HepG2 (cell line): ENCODE results near the gene PPRC1. TPM values are rescaled to one million over a fixed set of nuclear protein-coding genes. Genes with fewer than 3 reads are reported as not detected.

Experiments
- ATAC-seq: fragments of 200-7000 bp; cut with Tn5 transposase; 3 replicates; pipeline ENCODE4 v1.9.1; 2020; ENCODE audit warnings: mild to moderate bottlenecking, moderate library complexity
- BruUV-seq: library from RNA; stranded (reverse); fragments of 400-500 nt; replicated peaks from 2 replicates; lab custom pipeline; 2021; lab: Mats Ljungman, UMichigan
- CTCF ChIA-PET: fragments of 300-600 bp; formaldehyde crosslinking; extraction: SDS; loops from one replicate; lab custom pipeline; 2021; ENCODE audit warnings: low total read pairs, inconsistent platforms, low intra/inter-chr PET ratio; lab: Yijun Ruan, JAX
- POLR2A ChIA-PET: fragments of 350-600 bp; sonication (Branson Sonifier 250); formaldehyde crosslinking; loops from one replicate; lab custom pipeline; 2020; ENCODE audit warnings: antibody characterized with exemption, inconsistent platforms; lab: Yijun Ruan, JAX
- DNase-seq: peaks from one replicate; pipeline ENCODE4 v3.0.0-alpha.2; 2015; ENCODE audit warnings: low spot score
- FAIRE-seq: peaks from 3 replicates; lab custom pipeline; 2011; peaks lifted over from hg19 to GRCh38; lab: Jason Lieb, UNC
- H2AFZ ChIP-seq: one replicate; pipeline ENCODE4 v1.6.1; 2011; ENCODE audit warnings: low read length, inconsistent platforms
- H3K27ac ChIP-seq: fragments of 300-600 bp; 3 replicates; pipeline ENCODE4 v1.8.0; 2011; ENCODE audit warnings: mixed run types, mild to moderate bottlenecking, mixed read lengths, low read length, inconsistent platforms; ENCODE audit not compliant: insufficient read depth; ENCODE audit errors: extremely low read length
- H3K27me3 ChIP-seq, 2 experiments: fragments of 200-600 bp in 1 of 2; 2 replicates in 1 of 2; 3 replicates in 1 of 2; pipeline versions ENCODE4 v1.6.0 to v1.8.0; 2011; ENCODE audit warnings: low read length in 2 of 2, mild to moderate bottlenecking in 2 of 2, moderate library complexity in 2 of 2, inconsistent platforms in 1 of 2; ENCODE audit not compliant: insufficient read depth in 2 of 2, control insufficient read depth in 1 of 2
- H3K36me3 ChIP-seq, 2 experiments: fragments of 200-600 bp in 1 of 2; replicated peaks in 1 of 2; 2 replicates in 1 of 2; 3 replicates in 1 of 2; pipeline versions ENCODE4 v1.5.1 to v1.8.0; 2011; ENCODE audit warnings: low read length in 2 of 2, inconsistent platforms in 1 of 2; ENCODE audit not compliant: insufficient read depth in 2 of 2, control insufficient read depth in 1 of 2
- H3K4me1 ChIP-seq: 2 replicates; pipeline ENCODE4 v1.5.1; 2012; ENCODE audit warnings: low read length, inconsistent platforms; ENCODE audit not compliant: insufficient read depth
- H3K4me2 ChIP-seq: 2 replicates; pipeline ENCODE4 v1.6.0; 2011; ENCODE audit warnings: low read depth, low read length, inconsistent platforms
- H3K4me3 ChIP-seq, 3 experiments: fragments of 200-600 bp in 1 of 3; sonication (generic), shearing (Covaris generic) in 1 of 3; replicated peaks in 1 of 3; 2 replicates each; pipeline ENCODE4 v1.5.1; 2011 to 2016; ENCODE audit warnings: low read length in 3 of 3, inconsistent platforms in 2 of 3, low read depth in 2 of 3, mild to moderate bottlenecking in 2 of 3, control low read depth in 1 of 3, mixed read lengths in 1 of 3; ENCODE audit not compliant: insufficient read depth in 1 of 3
- H3K79me2 ChIP-seq: one replicate; pipeline ENCODE4 v1.6.1; 2011; ENCODE audit warnings: low read length, inconsistent platforms; ENCODE audit not compliant: insufficient read depth
- H3K9ac ChIP-seq: 2 replicates; pipeline ENCODE4 v1.6.0; 2011; ENCODE audit warnings: mild to moderate bottlenecking, low read depth, low read length, inconsistent platforms; ENCODE audit not compliant: insufficient read depth
- H3K9me3 ChIP-seq: 2 replicates; pipeline ENCODE4 v1.5.1; 2012; ENCODE audit warnings: mild to moderate bottlenecking, low read length
- H4K20me1 ChIP-seq: 2 replicates; pipeline ENCODE4 v1.6.0; 2011; ENCODE audit warnings: inconsistent platforms, mild to moderate bottlenecking, low read length, moderate library complexity; ENCODE audit not compliant: insufficient read depth
- DNMT1 ChIP-seq: sonication (generic); formaldehyde crosslinking; IDR thresholded peaks from 2 replicates; pipeline ENCODE4 v1.5.1; 2020; ENCODE audit warnings: mild to moderate bottlenecking, missing genetic modification reagents
- EEA1 ChIP-seq: sonication (generic); formaldehyde crosslinking; IDR thresholded peaks from 2 replicates; pipeline ENCODE4 v1.5.1; 2020; ENCODE audit warnings: mild to moderate bottlenecking, missing genetic modification reagents, borderline replicate concordance
- ZKSCAN5 ChIP-seq: sonication (generic); formaldehyde crosslinking; IDR thresholded peaks from 2 replicates; pipeline ENCODE4 v1.5.1; 2020; ENCODE audit warnings: mild to moderate bottlenecking, missing genetic modification reagents
- ZZZ3 ChIP-seq: sonication (generic); formaldehyde crosslinking; IDR thresholded peaks from 2 replicates; pipeline ENCODE4 v1.4.0; 2020; ENCODE audit warnings: missing genetic modification reagents, mild to moderate bottlenecking, borderline replicate concordance
- WGBS: methylation state at CpG from one replicate; pipeline ENCODE4 v1.1.6; 2017; ENCODE audit warnings: low lambda C conversion rate; 5-methylcytosine and 5-hydroxymethylcytosine counted together
- in situ Hi-C: cut with HindIII; loops from 2 replicates; pipeline ENCODE4 v1.10.0; 2017; ENCODE audit warnings: low pct_unique_long_range_greater_than_20kb; ENCODE audit not compliant: extremely low pct_ligation_motif_present
- intact Hi-C: fragments of 100-400 bp; cut with micrococcal nuclease; formaldehyde crosslinking; loops from one replicate; pipeline ENCODE4 v1.10.0; 2022; ENCODE audit not compliant: unreplicated experiment
- polyA plus RNA-seq, 8 experiments: library from polyadenylated mRNA; depleted of rRNA in 3 of 8; stranded (reverse) in 7 of 8; unstranded in 1 of 8; fragments of >200 nt; fragmentation: Illumina TruSeq in 4 of 8; extraction: Trizol in 4 of 8; gene quantifications; 2 replicates each; pipeline versions ENCODE4 v1.2.1 to v1.2.3, GENCODE V29; 2011 to 2016; ENCODE audit warnings: low read depth in 4 of 8, missing spikeins in 1 of 8, mixed read lengths in 1 of 8; ENCODE audit not compliant: insufficient read depth in 1 of 8
- total RNA-seq, 5 experiments: library from RNA; depleted of rRNA; stranded (reverse); fragments of >200 nt; fragmentation: Illumina TruSeq; extraction: Trizol; gene quantifications; 2 replicates each; pipeline ENCODE4 v1.2.3, GENCODE V29; 2016; ENCODE audit warnings: low read depth in 1 of 5
- TF ChIP-seq, protein P1 (sequence below): sonication (generic); formaldehyde crosslinking; IDR thresholded peaks from 2 replicates; pipeline ENCODE4 v1.5.0; 2020; ENCODE audit warnings: mild to moderate bottlenecking, missing genetic modification reagents, borderline replicate concordance
- TF ChIP-seq, protein P2 (sequence below): IDR thresholded peaks from 2 replicates; pipeline ENCODE4 v1.6.1; 2018; ENCODE audit warnings: missing genetic modification reagents, mild to moderate bottlenecking, missing compliant biosample characterization

Gene PPRC1
- total and polyA plus RNA-seq, 2 of the 13 experiments (the other 11 are each of a cell fraction or from before 2014, with no cell fraction given), result 18.7 to 24.2 TPM

DNA sequence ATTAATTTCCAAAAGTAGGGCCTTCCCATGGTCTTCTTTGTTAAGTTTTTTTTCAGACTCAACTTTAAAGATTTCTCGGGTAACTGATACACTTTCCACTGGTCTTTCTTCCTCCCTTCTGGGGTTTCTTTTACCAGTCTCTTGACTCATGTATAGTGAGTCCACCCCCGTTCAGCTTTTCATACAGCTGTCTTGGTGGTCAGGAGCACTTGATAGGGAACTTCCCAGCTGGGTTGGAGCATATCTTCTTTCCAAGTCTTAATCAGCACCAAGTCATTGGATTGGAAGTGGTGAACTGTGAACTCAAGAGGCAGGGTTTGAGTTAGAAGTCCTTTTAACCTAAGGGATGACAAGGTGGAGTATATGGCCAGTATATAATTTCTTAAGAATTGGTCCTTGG lies 64.1 kb downstream of the PPRC1 start:
- H3K36me3 ChIP-seq, result no peaks in the 10 kb centered on the region
- DNase-seq (no peak), FAIRE-seq (no peak), ATAC-seq (no peak)
- H3K27ac ChIP-seq, result no peak overlapping the region
- POLR2A ChIA-PET, result no interaction called here
- WGBS, result 19% methylated on average over 2 of the region's 2 CpGs
- no peak overlapping the region for H3K4me2 ChIP-seq
- CTCF ChIA-PET, result no interaction called here
- in situ Hi-C loops, result no loop called here
- H4K20me1 ChIP-seq, result no peaks in the 10 kb centered on the region
- 0 out of 2 replicates have a peak, but pooled peaks cover 4% of the 10 kb centered on the region for H3K4me1 ChIP-seq
- peaks cover 9% of the 10 kb centered on the region for H3K9me3 ChIP-seq
- intact Hi-C loops, result no loop called here
- H3K79me2 ChIP-seq, result no peaks in the 10 kb centered on the region
- H3K9ac ChIP-seq, result no peak overlapping the region
- TF ChIP-seq EEA1 (CRISPR knock-in tag), result no peak
- no peak for TF ChIP-seq ZZZ3 (CRISPR knock-in tag)
- TF ChIP-seq, protein P1, sequence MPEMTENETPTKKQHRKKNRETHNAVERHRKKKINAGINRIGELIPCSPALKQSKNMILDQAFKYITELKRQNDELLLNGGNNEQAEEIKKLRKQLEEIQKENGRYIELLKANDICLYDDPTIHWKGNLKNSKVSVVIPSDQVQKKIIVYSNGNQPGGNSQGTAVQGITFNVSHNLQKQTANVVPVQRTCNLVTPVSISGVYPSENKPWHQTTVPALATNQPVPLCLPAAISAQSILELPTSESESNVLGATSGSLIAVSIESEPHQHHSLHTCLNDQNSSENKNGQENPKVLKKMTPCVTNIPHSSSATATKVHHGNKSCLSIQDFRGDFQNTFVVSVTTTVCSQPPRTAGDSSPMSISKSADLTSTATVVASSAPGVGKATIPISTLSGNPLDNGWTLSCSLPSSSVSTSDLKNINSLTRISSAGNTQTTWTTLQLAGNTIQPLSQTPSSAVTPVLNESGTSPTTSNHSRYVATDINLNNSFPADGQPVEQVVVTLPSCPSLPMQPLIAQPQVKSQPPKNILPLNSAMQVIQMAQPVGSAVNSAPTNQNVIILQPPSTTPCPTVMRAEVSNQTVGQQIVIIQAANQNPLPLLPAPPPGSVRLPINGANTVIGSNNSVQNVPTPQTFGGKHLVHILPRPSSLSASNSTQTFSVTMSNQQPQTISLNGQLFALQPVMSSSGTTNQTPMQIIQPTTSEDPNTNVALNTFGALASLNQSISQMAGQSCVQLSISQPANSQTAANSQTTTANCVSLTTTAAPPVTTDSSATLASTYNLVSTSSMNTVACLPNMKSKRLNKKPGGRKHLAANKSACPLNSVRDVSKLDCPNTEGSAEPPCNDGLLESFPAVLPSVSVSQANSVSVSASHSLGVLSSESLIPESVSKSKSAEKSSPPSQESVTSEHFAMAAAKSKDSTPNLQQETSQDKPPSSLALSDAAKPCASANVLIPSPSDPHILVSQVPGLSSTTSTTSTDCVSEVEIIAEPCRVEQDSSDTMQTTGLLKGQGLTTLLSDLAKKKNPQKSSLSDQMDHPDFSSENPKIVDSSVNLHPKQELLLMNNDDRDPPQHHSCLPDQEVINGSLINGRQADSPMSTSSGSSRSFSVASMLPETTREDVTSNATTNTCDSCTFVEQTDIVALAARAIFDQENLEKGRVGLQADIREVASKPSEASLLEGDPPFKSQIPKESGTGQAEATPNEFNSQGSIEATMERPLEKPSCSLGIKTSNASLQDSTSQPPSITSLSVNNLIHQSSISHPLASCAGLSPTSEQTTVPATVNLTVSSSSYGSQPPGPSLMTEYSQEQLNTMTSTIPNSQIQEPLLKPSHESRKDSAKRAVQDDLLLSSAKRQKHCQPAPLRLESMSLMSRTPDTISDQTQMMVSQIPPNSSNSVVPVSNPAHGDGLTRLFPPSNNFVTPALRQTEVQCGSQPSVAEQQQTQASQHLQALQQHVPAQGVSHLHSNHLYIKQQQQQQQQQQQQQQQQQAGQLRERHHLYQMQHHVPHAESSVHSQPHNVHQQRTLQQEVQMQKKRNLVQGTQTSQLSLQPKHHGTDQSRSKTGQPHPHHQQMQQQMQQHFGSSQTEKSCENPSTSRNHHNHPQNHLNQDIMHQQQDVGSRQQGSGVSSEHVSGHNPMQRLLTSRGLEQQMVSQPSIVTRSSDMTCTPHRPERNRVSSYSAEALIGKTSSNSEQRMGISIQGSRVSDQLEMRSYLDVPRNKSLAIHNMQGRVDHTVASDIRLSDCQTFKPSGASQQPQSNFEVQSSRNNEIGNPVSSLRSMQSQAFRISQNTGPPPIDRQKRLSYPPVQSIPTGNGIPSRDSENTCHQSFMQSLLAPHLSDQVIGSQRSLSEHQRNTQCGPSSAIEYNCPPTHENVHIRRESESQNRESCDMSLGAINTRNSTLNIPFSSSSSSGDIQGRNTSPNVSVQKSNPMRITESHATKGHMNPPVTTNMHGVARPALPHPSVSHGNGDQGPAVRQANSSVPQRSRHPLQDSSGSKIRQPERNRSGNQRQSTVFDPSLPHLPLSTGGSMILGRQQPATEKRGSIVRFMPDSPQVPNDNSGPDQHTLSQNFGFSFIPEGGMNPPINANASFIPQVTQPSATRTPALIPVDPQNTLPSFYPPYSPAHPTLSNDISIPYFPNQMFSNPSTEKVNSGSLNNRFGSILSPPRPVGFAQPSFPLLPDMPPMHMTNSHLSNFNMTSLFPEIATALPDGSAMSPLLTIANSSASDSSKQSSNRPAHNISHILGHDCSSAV (CRISPR knock-in tag), result no peak
- TF ChIP-seq, protein P2, sequence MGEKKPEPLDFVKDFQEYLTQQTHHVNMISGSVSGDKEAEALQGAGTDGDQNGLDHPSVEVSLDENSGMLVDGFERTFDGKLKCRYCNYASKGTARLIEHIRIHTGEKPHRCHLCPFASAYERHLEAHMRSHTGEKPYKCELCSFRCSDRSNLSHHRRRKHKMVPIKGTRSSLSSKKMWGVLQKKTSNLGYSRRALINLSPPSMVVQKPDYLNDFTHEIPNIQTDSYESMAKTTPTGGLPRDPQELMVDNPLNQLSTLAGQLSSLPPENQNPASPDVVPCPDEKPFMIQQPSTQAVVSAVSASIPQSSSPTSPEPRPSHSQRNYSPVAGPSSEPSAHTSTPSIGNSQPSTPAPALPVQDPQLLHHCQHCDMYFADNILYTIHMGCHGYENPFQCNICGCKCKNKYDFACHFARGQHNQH (CRISPR knock-in tag), result no peak
- no peak for TF ChIP-seq DNMT1 (CRISPR knock-in tag)
- no peak for TF ChIP-seq ZKSCAN5 (CRISPR knock-in tag)
- H3K4me3 ChIP-seq, result no peak overlapping the region
- H3K27me3 ChIP-seq, result peaks cover 0 to 5% of the 10 kb centered on the region in 2 experiments; a peak in 2 of 5 replicates
- no TSS peak for BruUV-seq
- H2AFZ ChIP-seq, result no peak overlapping the region
